Right atrium auricular region (tissue), 2 donors: ENCODE results near the gene LTBP1. TPM values are rescaled to one million over a fixed set of nuclear protein-coding genes. Genes with fewer than 3 reads are reported as not detected.
A peak's percentile ranks its signal among the peaks of the same experiment; 100 is the strongest.

ENCODE experiments used
- DNase-seq: peaks from one replicate; pipeline ENCODE4 v3.0.0-alpha.2; 2019; ENCODE audit warnings: low spot score
- H3K27ac ChIP-seq, 2 donors: fragments of 200-600 bp; sonication (generic); 1 replicate in 1 of 2; 2 replicates in 1 of 2; pipeline ENCODE4 v1.5.1; 2016 to 2019
- H3K27me3 ChIP-seq, 2 donors: fragments of 200-600 bp; sonication (generic); one replicate each; pipeline versions ENCODE4 v1.5.1 to v1.6.0; 2017 to 2019
- H3K36me3 ChIP-seq: fragments of 200-600 bp; sonication (generic); one replicate; pipeline ENCODE4 v1.5.1; 2016
- H3K4me1 ChIP-seq, 2 donors: fragments of 200-600 bp; sonication (generic); one replicate each; pipeline versions ENCODE4 v1.5.1 to v1.6.0; 2017 to 2019
- H3K4me3 ChIP-seq, 2 donors: fragments of 200-600 bp; sonication (generic); 1 replicate in 1 of 2; 2 replicates in 1 of 2; pipeline ENCODE4 v1.5.1; 2017 to 2019; ENCODE audit warnings: mild to moderate bottlenecking in 1 of 2, moderate library complexity in 1 of 2
- H3K9me3 ChIP-seq, 2 donors: fragments of 200-600 bp; sonication (generic); one replicate each; pipeline ENCODE4 v1.5.1; 2019
- total RNA-seq, 2 donors: library from RNA; depleted of rRNA; stranded (reverse); fragments of >200 nt; gene quantifications; one replicate each; pipeline ENCODE4 v1.1.0, GENCODE V29; 2016
- TF ChIP-seq, protein P1 (sequence below), 2 donors: fragments of 200-600 bp; sonication (generic); IDR thresholded peaks; one replicate each; pipeline ENCODE4 v1.5.1; 2019; ENCODE audit warnings: antibody characterized with exemption in 2 of 2

LTBP1 gene
- total RNA-seq, 2 donors from 2014 or later, result 168 to 291 TPM

DNA sequence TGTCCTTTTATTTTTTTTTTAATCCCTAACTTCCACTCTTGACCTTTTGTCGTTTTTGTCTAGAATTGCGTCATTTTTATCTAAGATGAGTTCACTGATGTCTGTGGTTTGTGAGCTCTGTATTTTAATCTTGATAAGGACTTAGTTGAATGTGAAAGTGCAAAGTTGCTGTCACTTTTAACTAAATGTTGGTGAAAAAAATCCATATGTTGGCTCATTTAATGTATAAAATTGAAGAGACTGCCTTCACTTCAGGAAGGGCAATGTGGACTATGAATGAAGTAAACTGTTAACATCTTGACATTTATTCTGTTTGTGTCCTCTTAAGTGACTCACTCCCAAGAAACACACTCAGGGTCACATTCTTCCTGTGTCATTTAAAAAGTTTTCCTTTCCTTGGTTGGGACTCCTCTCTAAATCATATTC lies 273.1 kb downstream of the LTBP1 start:
- DNase-seq, result no peak
- peaks cover 0 to 39% of the 10 kb centered on the region in 2 donors for H3K4me1 ChIP-seq
- no peak overlapping the region for H3K4me3 ChIP-seq
- peaks cover 21% of the 10 kb centered on the region for H3K36me3 ChIP-seq
- TF ChIP-seq, protein P1, sequence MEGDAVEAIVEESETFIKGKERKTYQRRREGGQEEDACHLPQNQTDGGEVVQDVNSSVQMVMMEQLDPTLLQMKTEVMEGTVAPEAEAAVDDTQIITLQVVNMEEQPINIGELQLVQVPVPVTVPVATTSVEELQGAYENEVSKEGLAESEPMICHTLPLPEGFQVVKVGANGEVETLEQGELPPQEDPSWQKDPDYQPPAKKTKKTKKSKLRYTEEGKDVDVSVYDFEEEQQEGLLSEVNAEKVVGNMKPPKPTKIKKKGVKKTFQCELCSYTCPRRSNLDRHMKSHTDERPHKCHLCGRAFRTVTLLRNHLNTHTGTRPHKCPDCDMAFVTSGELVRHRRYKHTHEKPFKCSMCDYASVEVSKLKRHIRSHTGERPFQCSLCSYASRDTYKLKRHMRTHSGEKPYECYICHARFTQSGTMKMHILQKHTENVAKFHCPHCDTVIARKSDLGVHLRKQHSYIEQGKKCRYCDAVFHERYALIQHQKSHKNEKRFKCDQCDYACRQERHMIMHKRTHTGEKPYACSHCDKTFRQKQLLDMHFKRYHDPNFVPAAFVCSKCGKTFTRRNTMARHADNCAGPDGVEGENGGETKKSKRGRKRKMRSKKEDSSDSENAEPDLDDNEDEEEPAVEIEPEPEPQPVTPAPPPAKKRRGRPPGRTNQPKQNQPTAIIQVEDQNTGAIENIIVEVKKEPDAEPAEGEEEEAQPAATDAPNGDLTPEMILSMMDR (IDR thresholded peaks at IDR 0.05), result no peak
- H3K27ac ChIP-seq, result peak overlapping the region; percentile 9 to 35
- no peaks in the 10 kb centered on the region for H3K9me3 ChIP-seq
- no peaks in the 10 kb centered on the region for H3K27me3 ChIP-seq

DNA sequence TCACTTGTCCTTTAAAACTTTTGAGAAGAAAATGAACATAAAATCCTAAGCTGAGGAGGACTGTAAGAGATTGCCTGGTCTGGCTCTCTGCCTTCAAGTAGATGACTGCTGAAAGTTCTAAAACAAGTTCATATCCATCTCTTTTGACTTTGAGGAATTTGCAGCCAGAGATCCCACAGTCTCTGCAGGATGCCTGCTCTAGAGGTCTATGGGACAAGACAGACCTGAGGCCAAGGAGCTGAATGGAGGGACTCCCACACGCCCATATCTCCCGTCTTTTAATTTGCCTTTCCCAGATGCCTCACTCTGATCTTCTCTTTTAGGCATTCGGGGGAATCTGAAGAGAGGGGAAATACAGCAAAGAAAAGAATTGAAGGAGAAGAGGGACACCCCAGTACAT lies 273.8 kb downstream of the LTBP1 start:
- Histone ChIP-seq H3K27ac (peak overlapping the region in 1 of 2 donors; percentile 35), H3K4me3 (no peak overlapping the region)
- TF ChIP-seq, protein P1 (IDR thresholded peaks at IDR 0.05), result no peak

DNA sequence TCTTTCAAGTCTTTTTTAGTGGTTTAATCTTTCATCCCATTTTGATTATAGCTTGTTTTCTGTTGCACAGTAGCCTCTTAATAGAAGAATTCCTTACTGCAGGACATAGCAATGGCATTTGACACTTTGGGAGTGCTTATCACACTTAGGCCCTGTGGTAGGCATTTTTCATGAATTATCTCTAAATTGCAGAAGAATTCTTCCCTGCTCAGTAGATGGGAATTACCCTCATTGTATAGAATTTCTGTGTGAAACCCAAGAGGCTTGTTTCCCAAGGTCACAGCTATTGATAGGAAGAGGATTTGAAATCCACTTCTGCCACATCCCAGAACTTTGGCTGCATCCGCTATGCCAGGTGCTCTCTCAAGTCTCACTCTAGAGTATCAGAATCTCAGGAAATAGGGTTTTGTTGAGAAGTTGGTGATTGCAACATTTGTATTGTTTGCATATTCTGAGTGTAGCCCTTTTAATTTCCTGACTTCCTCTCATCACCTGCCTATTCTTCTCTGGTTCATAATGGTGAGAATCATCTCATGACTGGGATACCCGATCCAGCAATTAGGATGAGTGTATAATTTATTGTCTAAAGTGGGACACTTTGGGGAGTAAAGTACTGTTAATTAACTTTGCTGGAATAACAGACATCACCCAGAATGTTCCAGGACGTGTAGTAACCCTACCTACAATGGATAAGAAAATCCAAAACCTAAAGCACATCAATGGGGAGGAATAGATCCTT lies 274.5 kb downstream of the LTBP1 start:
- H3K4me3 ChIP-seq, result no peak overlapping the region
- H3K27me3 ChIP-seq, result no peaks in the 10 kb centered on the region
- no peaks in the 10 kb centered on the region for H3K9me3 ChIP-seq
- peaks cover 0 to 25% of the 10 kb centered on the region in 2 donors for H3K4me1 ChIP-seq
- no peak for DNase-seq
- H3K27ac ChIP-seq, result peak overlapping the region in 1 of 2 donors; percentile 35
- H3K36me3 ChIP-seq, result peaks cover 21% of the 10 kb centered on the region
- TF ChIP-seq, protein P1 (IDR thresholded peaks at IDR 0.05), result no peak

More for the DNA sequence above, 273.8 kb downstream of the LTBP1 start:
- H3K27me3 ChIP-seq, result no peaks in the 10 kb centered on the region
- peaks cover 21% of the 10 kb centered on the region for H3K36me3 ChIP-seq
- H3K4me1 ChIP-seq, result peaks cover 0 to 32% of the 10 kb centered on the region in 2 donors
- no peaks in the 10 kb centered on the region for H3K9me3 ChIP-seq
- no peak for DNase-seq

DNA sequence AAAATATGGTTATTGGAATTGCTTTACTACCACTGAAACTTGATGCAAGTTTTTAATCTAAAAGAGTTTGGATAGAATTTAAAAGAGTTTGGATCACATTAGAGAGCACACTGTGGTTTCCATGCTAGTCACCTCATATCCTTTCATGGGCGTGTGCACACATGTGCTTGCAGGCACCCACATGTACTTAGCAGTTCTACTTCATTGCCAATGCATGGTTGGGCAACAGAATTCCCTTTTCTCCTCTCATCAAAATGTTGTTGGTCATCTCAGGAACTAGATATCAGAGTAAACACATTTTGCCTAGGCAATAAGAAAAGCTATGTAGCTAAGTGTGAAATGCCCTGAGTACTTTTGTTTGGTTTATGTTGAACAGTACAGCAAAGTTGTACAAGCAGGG lies 275.6 kb downstream of the LTBP1 start:
- Histone ChIP-seq H3K4me3 (no peak overlapping the region), H3K9me3 (no peaks in the 10 kb centered on the region), H3K36me3 (peaks cover 21% of the 10 kb centered on the region), H3K27me3 (no peaks in the 10 kb centered on the region), H3K4me1 (peaks cover 0 to 15% of the 10 kb centered on the region in 2 donors), H3K27ac (no peak overlapping the region)
- no peak for DNase-seq
- TF ChIP-seq, protein P1 (IDR thresholded peaks at IDR 0.05), result no peak

DNA sequence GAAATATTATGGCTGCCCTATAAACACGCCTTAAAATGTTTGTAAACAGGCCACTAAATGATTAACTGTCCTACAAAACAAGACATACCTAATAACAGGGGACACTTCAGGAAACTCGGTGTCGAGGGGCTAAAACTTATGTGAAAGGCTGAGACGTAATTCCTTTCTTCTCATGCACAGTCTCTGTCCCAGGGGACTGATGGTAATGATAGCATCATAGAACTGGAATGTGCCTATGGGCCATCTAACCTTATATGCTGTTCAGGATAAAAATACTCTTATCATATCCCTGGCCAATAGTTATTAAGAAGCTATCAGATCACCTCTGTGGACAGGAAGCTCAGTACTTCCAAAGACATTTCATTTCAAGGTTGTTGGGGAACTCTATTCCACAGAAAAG lies 277.1 kb downstream of the LTBP1 start:
- no peak for DNase-seq
- Histone ChIP-seq H3K9me3 (no peaks in the 10 kb centered on the region), H3K27me3 (no peaks in the 10 kb centered on the region), H3K4me1 (peaks cover 0 to 11% of the 10 kb centered on the region in 2 donors), H3K4me3 (no peak overlapping the region), H3K27ac (no peak overlapping the region), H3K36me3 (peaks cover 21% of the 10 kb centered on the region)
- TF ChIP-seq, protein P1 (IDR thresholded peaks at IDR 0.05), result no peak
